ENCODE measurements around the gene N4BP3. TPM values are rescaled to one million over a fixed set of nuclear protein-coding genes. Genes with fewer than 3 reads are reported as not detected.

N4BP3 gene
- total RNA-seq, 1 experiment from 2014 or later, result 46.2 TPM

DNA sequence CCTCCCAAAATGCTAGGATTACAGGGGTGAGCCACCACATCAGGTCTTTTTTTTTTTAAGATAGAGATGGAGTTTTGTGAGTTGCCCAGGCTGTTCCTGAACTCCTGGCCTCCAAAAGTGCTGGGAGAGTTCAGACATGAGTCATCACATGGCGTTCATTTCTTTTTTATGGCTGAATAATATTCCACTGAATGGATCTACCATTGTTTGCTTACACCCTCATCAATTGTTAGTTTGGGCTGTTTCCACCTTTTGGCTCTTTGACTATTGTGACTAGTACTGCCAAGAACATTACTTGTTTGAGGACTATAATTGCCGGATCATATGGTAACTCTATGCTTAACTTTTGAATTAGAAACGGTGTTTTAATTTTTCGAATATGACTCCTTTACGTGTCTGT, 787 bp upstream of the N4BP3 start:
- POLR2A ChIA-PET, result no interaction called here
- peaks cover 42% of the 10 kb centered on the region for H3K4me1 Mint-ChIP-seq
- no peaks in the 10 kb centered on the region for H3K27me3 Mint-ChIP-seq (ENCODE audit: low read depth)
- H3K9me3 Mint-ChIP-seq, result peaks cover 5% of the 10 kb centered on the region; the same call in 1 of the 2 replicates
- DNase-seq (ENCODE audit: low spot score) (no peak), ATAC-seq (no peak)
- peak overlapping the region; percentile 94 for H3K27ac Mint-ChIP-seq
- H3K4me3 Mint-ChIP-seq, result peak overlapping the region; percentile 76
- no peaks in the 10 kb centered on the region for H3K36me3 Mint-ChIP-seq
- CTCF ChIA-PET, result interaction anchor here (0.7 kb wide), 1 partner anchor 8 kb away, joined by 3 read pairs; no protein-coding TSS in a partner anchor
- no peak for TF ChIP-seq CBFB (CRISPR knock-in tag; IDR thresholded peaks at IDR 0.05; ENCODE audit: low read depth)
- TF ChIP-seq GTF2I (CRISPR knock-in tag; conservative IDR thresholded peaks at IDR 0.05), result peak; percentile 62; the same call in 1 of the 2 replicates
- TF ChIP-seq ZNF532 (CRISPR knock-in tag; IDR thresholded peaks at IDR 0.05; ENCODE audit: borderline replicate concordance), result no peak

GRCh38 chr5:178113841-178114324, 551 bp downstream of the N4BP3 start:
- peaks cover 5% of the 10 kb centered on the region; the same call in 1 of the 2 replicates for H3K9me3 Mint-ChIP-seq
- ATAC-seq, result peak; percentile 2; the same call in 1 of the 2 replicates
- no peaks in the 10 kb centered on the region for H3K27me3 Mint-ChIP-seq (ENCODE audit: low read depth)
- ChIA-PET CTCF (interaction anchor here (1.4 to 8.9 kb wide), 3 partner anchors 10 to 38 kb away, joined by 3 to 138 read pairs (median 15); no protein-coding TSS in a partner anchor), POLR2A (interaction anchor here (0.6 to 6.0 kb wide), 7 partner anchors 11 to 401 kb away, joined by 3 to 60 read pairs (median 3); no protein-coding TSS in a partner anchor)
- no peak for DNase-seq (ENCODE audit: low spot score)
- peak overlapping the region; percentile 99 for H3K4me3 Mint-ChIP-seq
- peak overlapping the region; percentile 98 for H3K27ac Mint-ChIP-seq
- no peaks in the 10 kb centered on the region for H3K36me3 Mint-ChIP-seq
- peaks cover 40% of the 10 kb centered on the region for H3K4me1 Mint-ChIP-seq
- no peak for TF ChIP-seq JAZF1 (CRISPR knock-in tag; IDR thresholded peaks at IDR 0.05)
- TF ChIP-seq ZNF423 (CRISPR knock-in tag; IDR thresholded peaks at IDR 0.05), result 0 out of 2 replicates have a peak, but pooled peaks have one; percentile 8
- TF ChIP-seq JUN (CRISPR knock-in tag; IDR thresholded peaks at IDR 0.05), result 0 out of 2 replicates have a peak, but pooled peaks have one; percentile 16
- no peak for TF ChIP-seq GRHL2 (CRISPR knock-in tag; IDR thresholded peaks at IDR 0.05; ENCODE audit: insufficient replicate concordance, severe bottlenecking)
- no peak for TF ChIP-seq NFE2L1 (CRISPR knock-in tag; IDR thresholded peaks at IDR 0.05)
- TF ChIP-seq NR1H2 (CRISPR knock-in tag; IDR thresholded peaks at IDR 0.05), result no peak
- TF ChIP-seq, protein P1, sequence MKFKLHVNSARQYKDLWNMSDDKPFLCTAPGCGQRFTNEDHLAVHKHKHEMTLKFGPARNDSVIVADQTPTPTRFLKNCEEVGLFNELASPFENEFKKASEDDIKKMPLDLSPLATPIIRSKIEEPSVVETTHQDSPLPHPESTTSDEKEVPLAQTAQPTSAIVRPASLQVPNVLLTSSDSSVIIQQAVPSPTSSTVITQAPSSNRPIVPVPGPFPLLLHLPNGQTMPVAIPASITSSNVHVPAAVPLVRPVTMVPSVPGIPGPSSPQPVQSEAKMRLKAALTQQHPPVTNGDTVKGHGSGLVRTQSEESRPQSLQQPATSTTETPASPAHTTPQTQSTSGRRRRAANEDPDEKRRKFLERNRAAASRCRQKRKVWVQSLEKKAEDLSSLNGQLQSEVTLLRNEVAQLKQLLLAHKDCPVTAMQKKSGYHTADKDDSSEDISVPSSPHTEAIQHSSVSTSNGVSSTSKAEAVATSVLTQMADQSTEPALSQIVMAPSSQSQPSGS (CRISPR knock-in tag; IDR thresholded peaks at IDR 0.05; ENCODE audit: borderline replicate concordance, low read depth), result no peak
- TF ChIP-seq SP1 (CRISPR knock-in tag; conservative IDR thresholded peaks at IDR 0.05), result peak; percentile 48; the same call in 1 of the 2 replicates
- no peak for TF ChIP-seq IRF2 (CRISPR knock-in tag; IDR thresholded peaks at IDR 0.05; ENCODE audit: borderline replicate concordance, low read depth)
- TF ChIP-seq GABPB1 (CRISPR knock-in tag; IDR thresholded peaks at IDR 0.05), result no peak
- no peak for TF ChIP-seq NR2C2 (CRISPR knock-in tag; IDR thresholded peaks at IDR 0.05)
- peak; percentile 29; the same call in 1 of the 2 replicates for TF ChIP-seq FOXK1 (CRISPR knock-in tag; IDR thresholded peaks at IDR 0.05)
- no peak for TF ChIP-seq ZNF532 (CRISPR knock-in tag; IDR thresholded peaks at IDR 0.05; ENCODE audit: borderline replicate concordance)
- TF ChIP-seq, protein P2, sequence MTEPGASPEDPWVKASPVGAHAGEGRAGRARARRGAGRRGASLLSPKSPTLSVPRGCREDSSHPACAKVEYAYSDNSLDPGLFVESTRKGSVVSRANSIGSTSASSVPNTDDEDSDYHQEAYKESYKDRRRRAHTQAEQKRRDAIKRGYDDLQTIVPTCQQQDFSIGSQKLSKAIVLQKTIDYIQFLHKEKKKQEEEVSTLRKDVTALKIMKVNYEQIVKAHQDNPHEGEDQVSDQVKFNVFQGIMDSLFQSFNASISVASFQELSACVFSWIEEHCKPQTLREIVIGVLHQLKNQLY (CRISPR knock-in tag; IDR thresholded peaks at IDR 0.05), result no peak
- TF ChIP-seq, protein P3, sequence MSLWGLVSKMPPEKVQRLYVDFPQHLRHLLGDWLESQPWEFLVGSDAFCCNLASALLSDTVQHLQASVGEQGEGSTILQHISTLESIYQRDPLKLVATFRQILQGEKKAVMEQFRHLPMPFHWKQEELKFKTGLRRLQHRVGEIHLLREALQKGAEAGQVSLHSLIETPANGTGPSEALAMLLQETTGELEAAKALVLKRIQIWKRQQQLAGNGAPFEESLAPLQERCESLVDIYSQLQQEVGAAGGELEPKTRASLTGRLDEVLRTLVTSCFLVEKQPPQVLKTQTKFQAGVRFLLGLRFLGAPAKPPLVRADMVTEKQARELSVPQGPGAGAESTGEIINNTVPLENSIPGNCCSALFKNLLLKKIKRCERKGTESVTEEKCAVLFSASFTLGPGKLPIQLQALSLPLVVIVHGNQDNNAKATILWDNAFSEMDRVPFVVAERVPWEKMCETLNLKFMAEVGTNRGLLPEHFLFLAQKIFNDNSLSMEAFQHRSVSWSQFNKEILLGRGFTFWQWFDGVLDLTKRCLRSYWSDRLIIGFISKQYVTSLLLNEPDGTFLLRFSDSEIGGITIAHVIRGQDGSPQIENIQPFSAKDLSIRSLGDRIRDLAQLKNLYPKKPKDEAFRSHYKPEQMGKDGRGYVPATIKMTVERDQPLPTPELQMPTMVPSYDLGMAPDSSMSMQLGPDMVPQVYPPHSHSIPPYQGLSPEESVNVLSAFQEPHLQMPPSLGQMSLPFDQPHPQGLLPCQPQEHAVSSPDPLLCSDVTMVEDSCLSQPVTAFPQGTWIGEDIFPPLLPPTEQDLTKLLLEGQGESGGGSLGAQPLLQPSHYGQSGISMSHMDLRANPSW (CRISPR knock-in tag; conservative IDR thresholded peaks at IDR 0.05; ENCODE audit: low read depth), result no peak
- TF ChIP-seq TCF7 (CRISPR knock-in tag; IDR thresholded peaks at IDR 0.05; ENCODE audit: low read depth), result no peak
- 0 out of 2 replicates have a peak, but pooled peaks have one; percentile 38 for TF ChIP-seq ZNF219 (CRISPR knock-in tag; IDR thresholded peaks at IDR 0.05; ENCODE audit: borderline replicate concordance)
- no peak for TF ChIP-seq HMGA2 (CRISPR knock-in tag; IDR thresholded peaks at IDR 0.05)

All from WTC11 (cell line).